ENCODE data around the gene NSD1.

Gene NSD1

DNA sequence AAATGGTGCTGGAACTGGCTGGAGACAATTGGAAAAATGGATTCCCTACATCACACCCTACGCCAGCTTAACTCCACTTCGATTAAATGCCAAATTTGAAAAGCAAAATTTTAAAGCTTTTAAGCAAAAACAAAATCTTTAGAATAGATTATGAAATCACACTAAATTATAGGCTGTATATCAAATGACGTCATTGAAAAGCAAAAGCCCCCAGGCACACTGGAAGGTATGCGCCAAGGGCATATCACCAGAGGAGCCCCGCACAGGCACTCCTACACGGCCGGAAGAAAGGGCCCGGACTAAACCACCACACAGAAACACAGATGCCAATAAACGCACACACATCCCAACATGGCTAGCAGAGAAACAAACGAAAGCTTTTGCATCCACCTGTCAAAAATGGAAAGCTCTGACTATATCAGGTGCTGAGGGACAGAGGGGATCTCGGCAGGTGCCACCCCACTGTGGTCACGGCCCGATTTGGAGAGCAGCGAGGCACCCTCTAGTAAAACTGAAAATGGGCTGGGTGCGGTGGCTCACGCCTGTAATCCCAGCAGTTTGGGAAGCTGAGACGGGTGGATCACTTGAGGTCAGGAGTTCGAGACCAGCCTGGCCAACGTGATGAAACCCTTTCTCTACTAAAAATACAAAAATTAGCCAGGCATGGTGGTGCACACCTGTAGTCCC lies 195.1 kb downstream of the NSD1 start:
- no peak for TF ChIP-seq CTCF (IDR thresholded peaks at IDR 0.05; ENCODE audit: low read depth, low read length)
- H3K36me3 ChIP-seq: peaks cover 22% of the 10 kb centered on the region
- no peak overlapping the region for H3K4me3 ChIP-seq (ENCODE audit: low read depth, low read length)
- H3K9me3 ChIP-seq: no peaks in the 10 kb centered on the region
- peaks cover 2% of the 10 kb centered on the region for H3K4me1 ChIP-seq
- no peak for DNase-seq
- no peaks in the 10 kb centered on the region for H3K27me3 ChIP-seq

DNA sequence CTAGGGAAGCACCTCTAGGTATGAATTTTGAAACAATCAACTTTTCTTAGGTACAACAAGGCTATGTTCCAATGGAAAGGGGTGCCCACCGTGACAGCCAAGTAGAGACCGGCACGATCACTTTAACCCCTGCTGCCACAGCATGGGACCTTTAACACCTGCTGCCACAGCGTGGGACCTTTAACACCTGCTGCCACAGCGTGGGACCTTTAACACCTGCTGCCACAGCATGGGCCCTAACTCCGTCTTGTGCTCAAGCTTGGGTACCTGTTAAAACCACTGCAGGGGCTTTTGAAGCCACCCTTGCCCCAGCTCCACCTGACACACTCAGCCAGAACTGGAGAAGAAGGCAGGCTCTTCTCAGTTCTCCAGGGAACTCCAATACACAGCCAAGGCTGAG lies 196.3 kb downstream of the NSD1 start:
- Histone ChIP-seq H3K36me3 (peaks cover 32% of the 10 kb centered on the region), H3K27me3 (no peaks in the 10 kb centered on the region), H3K4me1 (peaks cover 11% of the 10 kb centered on the region), H3K4me3 (ENCODE audit: low read depth, low read length) (no peak overlapping the region), H3K9me3 (no peaks in the 10 kb centered on the region)
- DNase-seq: no peak
- no peak for TF ChIP-seq CTCF (IDR thresholded peaks at IDR 0.05; ENCODE audit: low read depth, low read length)

DNA sequence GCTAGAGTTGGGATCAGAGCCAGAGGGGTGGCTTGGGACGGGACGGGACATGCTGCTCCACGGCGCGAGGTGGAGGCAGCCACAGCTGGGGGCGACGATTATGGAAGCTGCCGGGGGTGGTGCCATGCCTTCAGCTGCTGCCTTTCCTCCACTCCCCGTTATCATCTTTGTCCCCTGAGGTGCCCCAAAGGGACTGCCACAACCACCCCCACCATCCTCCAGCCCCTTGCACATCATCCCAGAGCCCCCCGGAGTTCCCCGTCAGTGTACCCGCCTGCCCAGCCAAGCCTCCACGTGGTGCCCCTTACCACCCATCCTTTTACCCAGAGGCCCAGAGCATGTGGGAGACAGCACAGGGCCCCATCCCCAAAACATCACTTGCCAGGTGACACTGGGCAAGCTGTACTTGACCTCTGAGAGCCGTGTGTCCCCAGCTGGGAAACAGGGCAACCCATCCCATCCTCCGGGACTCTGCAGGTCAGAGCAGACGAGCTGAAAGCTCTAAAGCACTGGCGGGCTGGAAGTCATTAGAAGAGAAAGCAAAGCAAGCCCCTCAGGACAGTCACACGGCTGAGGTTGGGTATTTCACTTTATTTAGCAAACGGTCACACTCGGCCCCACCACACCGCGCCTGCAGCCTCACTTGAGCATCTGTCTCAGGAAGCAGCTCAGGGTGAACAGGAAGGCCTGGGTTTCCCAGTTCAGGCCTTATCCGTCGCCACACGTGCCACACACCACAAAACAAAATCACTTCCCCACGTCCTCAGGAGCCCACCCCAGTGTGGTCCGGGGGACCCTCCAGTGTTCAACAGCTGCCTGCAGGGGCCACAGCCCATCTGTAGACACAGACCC lies 197.6 kb downstream of the NSD1 start:
- Histone ChIP-seq H3K27me3 (no peaks in the 10 kb centered on the region), H3K4me1 (peaks cover 18% of the 10 kb centered on the region), H3K9me3 (no peaks in the 10 kb centered on the region), H3K4me3 (ENCODE audit: low read depth, low read length) (no peak overlapping the region), H3K36me3 (peaks cover 46% of the 10 kb centered on the region)
- no peak for DNase-seq
- TF ChIP-seq CTCF (IDR thresholded peaks at IDR 0.05; ENCODE audit: low read depth, low read length): no peak

- Histone ChIP-seq H3K27me3 (no peaks in the 10 kb centered on the region), H3K4me3 (ENCODE audit: low read depth, low read length) (no peak overlapping the region), H3K4me1 (peaks cover 18% of the 10 kb centered on the region), H3K36me3 (peaks cover 53% of the 10 kb centered on the region), H3K9me3 (no peaks in the 10 kb centered on the region)
- no peak for TF ChIP-seq CTCF (IDR thresholded peaks at IDR 0.05; ENCODE audit: low read depth, low read length)
- DNase-seq: no peak
These were observed 198.7 kb downstream of the NSD1 start for GRCh38 chr5:177332031-177332895.

- no peak for TF ChIP-seq CTCF (IDR thresholded peaks at IDR 0.05; ENCODE audit: low read depth, low read length)
- peak; percentile 22 for DNase-seq
- Histone ChIP-seq H3K4me3 (ENCODE audit: low read depth, low read length) (no peak overlapping the region), H3K36me3 (peaks cover 59% of the 10 kb centered on the region), H3K4me1 (peaks cover 18% of the 10 kb centered on the region), H3K27me3 (no peaks in the 10 kb centered on the region), H3K9me3 (no peaks in the 10 kb centered on the region)
These were observed 199.3 kb downstream of the NSD1 start for GRCh38 chr5:177332896-177333260.

All from BE2C (cell line).